ENCODE results near the gene SIRT4. TPM values are rescaled to one million over a fixed set of nuclear protein-coding genes. Genes with fewer than 3 reads are reported as not detected.

Gene SIRT4
- polyA plus RNA-seq, 1 experiment, result 1.2 TPM

GRCh38 chr12:120361506-120362208 is 59.5 kb downstream of the SIRT4 start:
- ChIA-PET POLR2A (no interaction called here), CTCF (interaction anchor here (0.9 kb wide), 1 partner anchor 13 kb away, joined by 5 read pairs; no protein-coding TSS in a partner anchor)
- H3K27me3 ChIP-seq (ENCODE audit: control insufficient read depth, insufficient read depth, low read length), result peaks cover 18% of the 10 kb centered on the region

More at GRCh38 chr12:120361506-120362208, 59.5 kb downstream of the SIRT4 start:
- peak overlapping the region; percentile 23; the same call in 1 of the 2 replicates for H3K4me3 ChIP-seq (ENCODE audit: low read depth, low read length)
- DNase-seq (ENCODE audit: low read depth), result no peak
- TF ChIP-seq CTCF (IDR thresholded peaks at IDR 0.05; ENCODE audit: insufficient read depth, low read depth, low read length), result no peak
- no peaks in the 10 kb centered on the region for H3K36me3 ChIP-seq (ENCODE audit: control insufficient read depth, insufficient read depth, low read length)

Small RNAs within 50 kb of the gene (small RNA-seq; reads per million reads assigned to genes)
- gene RNU4-1 (ENCODE audit: insufficient read length, low read depth, low replicate concordance), result 1.7 reads per million
- gene RNU4-2 (ENCODE audit: insufficient read length, low read depth, low replicate concordance), result 18.5 reads per million, percentile 83 among the genes with 10 or more reads in this experiment
- not detected for gene RNU6-1088P (ENCODE audit: insufficient read length, low read depth, low replicate concordance)

Other genes starting within 250 kb of the SIRT4 start
- 41.0 and 50.3 TPM in 2 replicates for gene RAB35, start 185.6 kb upstream of the SIRT4 start, polyA plus RNA-seq (2011; rRNA removed)
- 33.7 and 59.7 TPM in 2 replicates for gene GCN1, start 107.6 kb upstream of the SIRT4 start, polyA plus RNA-seq (2011; rRNA removed)
- 5,978 and 8,955 TPM in 2 replicates for gene RPLP0, start 101.2 kb upstream of the SIRT4 start, polyA plus RNA-seq (2011; rRNA removed)
- 23.9 and 41.8 TPM in 2 replicates for gene PXN, start 36.6 kb upstream of the SIRT4 start, polyA plus RNA-seq (2011; rRNA removed)
- not detected in 2 replicates for gene RNU4-2, start 10.4 kb upstream of the SIRT4 start, polyA plus RNA-seq (2011; rRNA removed)
- gene RNU4-1, start 9.1 kb upstream of the SIRT4 start, polyA plus RNA-seq (2011; rRNA removed), result not detected in 2 replicates
- not detected in 2 replicates for gene PLA2G1B, start 25.5 kb downstream of the SIRT4 start, polyA plus RNA-seq (2011; rRNA removed)
- not detected in 2 replicates for gene MSI1, start 66.8 kb downstream of the SIRT4 start, polyA plus RNA-seq (2011; rRNA removed)
- gene COX6A1, start 135.8 kb downstream of the SIRT4 start, polyA plus RNA-seq (2011; rRNA removed), result 362 and 557 TPM in 2 replicates
- 24.7 and 45.0 TPM in 2 replicates for gene TRIAP1, start 144.1 kb downstream of the SIRT4 start, polyA plus RNA-seq (2011; rRNA removed)
- gene GATC, start 144.1 kb downstream of the SIRT4 start, polyA plus RNA-seq (2011; rRNA removed), result 14.8 and 17.9 TPM in 2 replicates
- gene SRSF9, start 167.4 kb downstream of the SIRT4 start, polyA plus RNA-seq (2011; rRNA removed), result 88.0 and 108 TPM in 2 replicates
- 358 and 610 TPM in 2 replicates for gene DYNLL1, start 193.8 kb downstream of the SIRT4 start, polyA plus RNA-seq (2011; rRNA removed)
- 27.7 and 44.4 TPM in 2 replicates for gene COQ5, start 226.8 kb downstream of the SIRT4 start, polyA plus RNA-seq (2011; rRNA removed)
- 64.1 and 98.8 TPM in 2 replicates for gene RNF10, start 232.0 kb downstream of the SIRT4 start, polyA plus RNA-seq (2011; rRNA removed)